Endothelial cell of umbilical vein (primary cell): Measurements from ENCODE around the gene TXNRD1. TPM values are rescaled to one million over a fixed set of nuclear protein-coding genes. Genes with fewer than 3 reads are reported as not detected.
"Not testable (repeated sequence)": the region's sequence is repeated elsewhere in the genome, so short reads cannot be mapped to it uniquely, and the experiment has no call there.

Source experiments
- BruUV-seq: library from RNA; stranded (reverse); fragments of 400-500 nt; replicated peaks from 2 replicates; lab custom pipeline; 2021; lab: Mats Ljungman, UMichigan
- CTCF ChIA-PET: fragments of 300-600, 350-600 bp; sonication (Branson Sonifier 250); formaldehyde crosslinking; loops from one replicate; lab custom pipeline; 2021; ENCODE audit warnings: antibody characterized with exemption, inconsistent platforms; lab: Charles Lee
- POLR2A ChIA-PET: fragments of 300-600, 350-600 bp; sonication (Branson Sonifier 250); formaldehyde crosslinking; loops from one replicate; lab custom pipeline; 2021; ENCODE audit warnings: antibody characterized with exemption, inconsistent platforms; lab: Charles Lee
- DNase-seq: peaks from one replicate; pipeline ENCODE4 v3.0.0-alpha.2; 2011; ENCODE audit warnings: low read depth, low spot score
- FAIRE-seq: peaks from 2 replicates; lab custom pipeline; 2011; peaks lifted over from hg19 to GRCh38; lab: Jason Lieb, UNC
- H2AFZ ChIP-seq: 2 replicates; pipeline ENCODE4 v1.6.0; 2012; ENCODE audit warnings: low read depth, low read length, control low read depth, inconsistent platforms
- H3K27ac ChIP-seq: 2 replicates; pipeline ENCODE4 v1.5.1; 2011; ENCODE audit warnings: low read depth, mild to moderate bottlenecking, control low read depth, low read length, moderate library complexity; ENCODE audit not compliant: insufficient read depth
- H3K27me3 ChIP-seq, 2 experiments: 2 replicates each; pipeline versions ENCODE4 v1.6.0 to v1.6.1; 2011; ENCODE audit warnings: low read length in 2 of 2, mixed read lengths in 1 of 2; ENCODE audit not compliant: control insufficient read depth in 2 of 2, insufficient read depth in 2 of 2
- H3K36me3 ChIP-seq, 2 experiments: 2 replicates in 1 of 2; 3 replicates in 1 of 2; pipeline ENCODE4 v1.5.1; 2011; ENCODE audit warnings: low read length in 2 of 2, mild to moderate bottlenecking in 1 of 2, moderate library complexity in 1 of 2; ENCODE audit not compliant: control insufficient read depth in 2 of 2, insufficient read depth in 2 of 2; ENCODE audit errors: extremely low read depth in 1 of 2
- H3K4me1 ChIP-seq: 3 replicates; pipeline ENCODE4 v1.5.1; 2011; ENCODE audit warnings: mild to moderate bottlenecking, low read length; ENCODE audit not compliant: control insufficient read depth, insufficient read depth; ENCODE audit errors: extremely low read depth
- H3K4me2 ChIP-seq: 2 replicates; pipeline ENCODE4 v1.6.1; 2011; ENCODE audit warnings: low read length, control low read depth, mixed read lengths; ENCODE audit not compliant: insufficient read depth
- H3K4me3 ChIP-seq, 3 experiments: fragments of 200-600 bp in 1 of 3; sonication (generic), shearing (Covaris generic) in 1 of 3; replicated peaks in 1 of 3; 2 replicates each; pipeline ENCODE4 v1.5.1; 2011 to 2016; ENCODE audit warnings: control low read depth in 3 of 3, low read length in 3 of 3, mild to moderate bottlenecking in 2 of 3, inconsistent platforms in 1 of 3, low read depth in 1 of 3, moderate library complexity in 1 of 3; ENCODE audit not compliant: insufficient read depth in 1 of 3
- H3K79me2 ChIP-seq: 2 replicates; pipeline ENCODE4 v1.6.0; 2012; ENCODE audit warnings: low read length, inconsistent platforms; ENCODE audit not compliant: control insufficient read depth, insufficient read depth
- H3K9ac ChIP-seq: replicated peaks from 2 replicates; pipeline ENCODE3; 2011; ENCODE audit warnings: low read length, control low read depth; ENCODE audit not compliant: insufficient read depth; ENCODE audit errors: extremely low read depth
- H3K9me1 ChIP-seq: replicated peaks from 3 replicates; pipeline ENCODE4 v1.6.0; 2011; ENCODE audit warnings: mild to moderate bottlenecking, low read length; ENCODE audit not compliant: control insufficient read depth, insufficient read depth; ENCODE audit errors: extremely low read depth
- H3K9me3 ChIP-seq: replicated peaks from 2 replicates; pipeline ENCODE4 v1.5.1; 2012; ENCODE audit warnings: low read length, inconsistent platforms; ENCODE audit not compliant: control insufficient read depth, insufficient read depth
- H4K20me1 ChIP-seq: replicated peaks from 2 replicates; pipeline ENCODE3; 2011; ENCODE audit warnings: mild to moderate bottlenecking, low read length; ENCODE audit not compliant: control insufficient read depth, insufficient read depth; ENCODE audit errors: extremely low read depth
- CTCF ChIP-seq, 2 donors: IDR thresholded peaks; 1 replicate in 1 of 2; 2 replicates in 1 of 2; pipeline ENCODE4 v1.5.1; 2011; ENCODE audit warnings: low read length in 2 of 2, mild to moderate bottlenecking in 2 of 2, moderate library complexity in 2 of 2, control low read depth in 1 of 2, inconsistent platforms in 1 of 2, low read depth in 1 of 2; ENCODE audit not compliant: insufficient read depth in 1 of 2; ENCODE audit errors: extremely low read depth in 1 of 2
- EZH2 ChIP-seq: IDR thresholded peaks from 2 replicates; pipeline ENCODE4 v1.6.1; 2012; ENCODE audit warnings: borderline replicate concordance, low read depth, mild to moderate bottlenecking, moderate library complexity, low read length, inconsistent platforms; ENCODE audit not compliant: severe bottlenecking
- FOS ChIP-seq: IDR thresholded peaks from 2 replicates; pipeline ENCODE4 v1.6.1; 2011; ENCODE audit warnings: mild to moderate bottlenecking, low read length, moderate library complexity, borderline replicate concordance; ENCODE audit not compliant: insufficient read depth
- GATA2 ChIP-seq: IDR thresholded peaks from 2 replicates; pipeline ENCODE4 v1.7.0; 2011; ENCODE audit warnings: low read depth, mild to moderate bottlenecking, moderate library complexity, mixed read lengths, low read length; ENCODE audit not compliant: insufficient read length, insufficient read depth
- JUN ChIP-seq: IDR thresholded peaks from 2 replicates; pipeline ENCODE4 v1.6.1; 2011; ENCODE audit warnings: borderline replicate concordance, low read depth; ENCODE audit not compliant: insufficient read length, insufficient read depth
- MYC ChIP-seq: IDR thresholded peaks from one replicate; pipeline ENCODE4 v1.6.1; 2011; ENCODE audit warnings: mild to moderate bottlenecking, low read depth, low read length
- POLR2A ChIP-seq: IDR thresholded peaks from 2 replicates; pipeline ENCODE4 v1.6.1; 2012; ENCODE audit warnings: low read depth, mild to moderate bottlenecking, control low read depth, low read length
- POLR2AphosphoS5 ChIP-seq: IDR thresholded peaks from 2 replicates; pipeline ENCODE4 v1.6.1; 2012; ENCODE audit warnings: low read depth, mild to moderate bottlenecking, control low read depth, low read length, moderate library complexity; ENCODE audit not compliant: insufficient read depth
- dilution Hi-C: fragments of 300-500 bp; cut with MboI; formaldehyde crosslinking; loops from one replicate; pipeline ENCODE4 v1.15.0; 2019; ENCODE audit warnings: low sequenced_read_pairs; ENCODE audit not compliant: extremely low pct_ligation_motif_present
- intact Hi-C: fragments of 100-400 bp; cut with micrococcal nuclease; formaldehyde crosslinking; loops from one replicate; pipeline ENCODE4 v1.10.0; 2022
- polyA plus RNA-seq, 4 experiments: library from polyadenylated mRNA; depleted of rRNA in 3 of 4; stranded (reverse) in 3 of 4; unstranded in 1 of 4; fragments of >200 nt; gene quantifications; 2 replicates each; pipeline versions ENCODE4 v1.2.1 to v1.2.3, GENCODE V29; 2011 to 2012; ENCODE audit warnings: missing spikeins in 1 of 4
- total RNA-seq: library from RNA; stranded (reverse); gene quantifications from 2 replicates; pipeline ENCODE4 v1.2.3, GENCODE V29; 2021
- TF ChIP-seq, protein P1 (sequence below): IDR thresholded peaks from 2 replicates; pipeline ENCODE4 v1.6.1; 2011; ENCODE audit not compliant: insufficient read depth, insufficient read length

The TXNRD1 gene
- total and polyA plus RNA-seq, 2 donors (not counting 3 experiments of a cell fraction or from before 2014, with no cell fraction given): 309 to 566 TPM

GRCh38 chr12:104323899-104324298, 108.3 kb downstream of the TXNRD1 start:
- no TSS peak for BruUV-seq
- intact Hi-C loops (no loop called here), dilution Hi-C loops (no loop called here)
- H3K79me2 ChIP-seq: peaks cover 65% of the 10 kb centered on the region
- no peak overlapping the region for H3K27ac ChIP-seq
- TF ChIP-seq, protein P1, sequence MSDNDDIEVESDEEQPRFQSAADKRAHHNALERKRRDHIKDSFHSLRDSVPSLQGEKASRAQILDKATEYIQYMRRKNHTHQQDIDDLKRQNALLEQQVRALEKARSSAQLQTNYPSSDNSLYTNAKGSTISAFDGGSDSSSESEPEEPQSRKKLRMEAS: no peak
- no peak for TF ChIP-seq FOS
- no peak for TF ChIP-seq GATA2
- TF ChIP-seq JUN: no peak
- no peak for TF ChIP-seq CTCF (IDR thresholded peaks at IDR 0.05; ENCODE audit: extremely low read depth in 1 of 2, insufficient read depth in 1 of 2, low read depth in 1 of 2, low read length in 2 of 2)
- no peak for TF ChIP-seq EZH2
- no peak for TF ChIP-seq POLR2A
- no peak for TF ChIP-seq MYC
- TF ChIP-seq POLR2AphosphoS5: no peak
- no peak overlapping the region for H3K4me2 ChIP-seq
- no peaks in the 10 kb centered on the region for H3K4me1 ChIP-seq
- ChIA-PET CTCF (no interaction called here), POLR2A (interaction anchor here (1.2 kb wide), 1 partner anchor 105 kb away, joined by 8 read pairs; no protein-coding TSS in a partner anchor)
- no peak for DNase-seq
- peaks cover 23 to 53% of the 10 kb centered on the region in 2 experiments for H3K36me3 ChIP-seq
- no peaks in the 10 kb centered on the region for H3K9me1 ChIP-seq
- no peak for FAIRE-seq
- no peaks in the 10 kb centered on the region for H3K27me3 ChIP-seq
- no peak overlapping the region for H2AFZ ChIP-seq
- H3K4me3 ChIP-seq: no peak overlapping the region
- H3K9ac ChIP-seq: no peak overlapping the region
- H3K9me3 ChIP-seq: no peaks in the 10 kb centered on the region
- H4K20me1 ChIP-seq: peaks cover under 1% of the 10 kb centered on the region

GRCh38 chr12:104328278-104328677, 112.7 kb downstream of the TXNRD1 start:
- H3K9me1 ChIP-seq, CTCF ChIA-PET, dilution Hi-C loops, H3K27ac ChIP-seq, BruUV-seq, H2AFZ ChIP-seq, H3K9ac ChIP-seq, intact Hi-C loops, H3K4me3 ChIP-seq, DNase-seq, H3K27me3 ChIP-seq, FAIRE-seq, H3K9me3 ChIP-seq, H3K4me2 ChIP-seq, H3K4me1 ChIP-seq, H4K20me1 ChIP-seq: not testable (repeated sequence)
- Histone ChIP-seq H3K79me2 (peaks cover 52% of the 10 kb centered on the region), H3K36me3 (peaks cover 18 to 45% of the 10 kb centered on the region in 2 experiments)
- POLR2A ChIA-PET: interaction anchor here (0.7 kb wide), 1 partner anchor 9 kb away, joined by 3 read pairs; no protein-coding TSS in a partner anchor
